CD4-positive, alpha-beta T cell (primary cell): ENCODE data around the gene SETBP1. TPM values are rescaled to one million over a fixed set of nuclear protein-coding genes. Genes with fewer than 3 reads are reported as not detected.

ENCODE experiments used
- ATAC-seq: fragments of 200-7000 bp; cut with Tn5 transposase; one replicate; pipeline ENCODE4 v1.10.0; 2022; ENCODE audit warnings: mild to moderate bottlenecking; ENCODE audit not compliant: poor library complexity
- CTCF ChIA-PET: fragments of 350-600 bp; sonication (Branson Sonifier 250); formaldehyde crosslinking; loops from one replicate; lab custom pipeline; 2021; ENCODE audit warnings: antibody characterized with exemption, inconsistent platforms; lab: Charles Lee
- POLR2A ChIA-PET: fragments of 350-600 bp; sonication (Branson Sonifier 250); formaldehyde crosslinking; loops from one replicate; lab custom pipeline; 2021; ENCODE audit warnings: antibody characterized with exemption, inconsistent platforms; lab: Charles Lee
- DNase-seq, 14 experiments: peaks; one replicate each; pipeline ENCODE4 v3.0.0-alpha.2; 2013 to 2020; ENCODE audit warnings: mixed read lengths in 2 of 14
- H3K27ac ChIP-seq, 2 donors: one replicate each; pipeline versions ENCODE4 v1.5.1 to v1.7.0; 2013; ENCODE audit warnings: low read length in 2 of 2, low read depth in 1 of 2, mild to moderate bottlenecking in 1 of 2
- H3K27me3 ChIP-seq, 2 experiments: 1 replicate in 1 of 2; 2 replicates in 1 of 2; pipeline versions ENCODE4 v1.6.1 to v1.7.0; 2013; ENCODE audit warnings: low read length in 2 of 2, control low read depth in 1 of 2, mild to moderate bottlenecking in 1 of 2, moderate library complexity in 1 of 2; ENCODE audit not compliant: insufficient read depth in 2 of 2, control insufficient read depth in 1 of 2
- H3K36me3 ChIP-seq: one replicate; pipeline ENCODE4 v1.6.1; 2013; ENCODE audit warnings: low read length, control low read depth; ENCODE audit not compliant: insufficient read depth
- H3K4me1 ChIP-seq: one replicate; pipeline ENCODE4 v1.6.1; 2013; ENCODE audit warnings: low read length, control low read depth; ENCODE audit not compliant: insufficient read depth
- H3K4me3 ChIP-seq: one replicate; pipeline ENCODE4 v1.5.1; 2013; ENCODE audit warnings: mild to moderate bottlenecking, low read length, moderate library complexity
- H3K9me3 ChIP-seq, 2 experiments: 1 replicate in 1 of 2; 2 replicates in 1 of 2; pipeline versions ENCODE4 v1.6.1 to v1.7.0; 2013; ENCODE audit warnings: low read length in 2 of 2, mild to moderate bottlenecking in 2 of 2, control low read depth in 1 of 2, moderate library complexity in 1 of 2; ENCODE audit not compliant: control insufficient read depth in 1 of 2, insufficient read depth in 1 of 2
- H3K27ac Mint-ChIP-seq: one replicate; pipeline ENCODE4 v1.8.0; 2020; ENCODE audit warnings: mixed read lengths
- H3K27me3 Mint-ChIP-seq: one replicate; pipeline ENCODE4 v1.8.0; 2021; ENCODE audit warnings: mixed read lengths
- H3K36me3 Mint-ChIP-seq: one replicate; pipeline ENCODE4 v1.8.0; 2021; ENCODE audit warnings: low read depth, mixed read lengths
- H3K4me1 Mint-ChIP-seq: one replicate; pipeline ENCODE4 v1.8.0; 2021; ENCODE audit warnings: low read depth, mixed read lengths
- H3K4me3 Mint-ChIP-seq: one replicate; pipeline ENCODE4 v1.8.0; 2020; ENCODE audit warnings: mild to moderate bottlenecking, mixed read lengths
- H3K9me3 Mint-ChIP-seq: one replicate; pipeline ENCODE4 v1.8.0; 2020; ENCODE audit warnings: mixed read lengths
- intact Hi-C, 2 experiments: fragments of 100-400 bp; cut with DNase I in 1 of 2; cut with micrococcal nuclease in 1 of 2; formaldehyde crosslinking; loops; one replicate each; pipeline versions ENCODE4 v1.15.1 to v1.9.0; 2023 to 2025; cut with DNase I, micrococcal nuclease
- total RNA-seq, 174 experiments: library from RNA in 2 of 174; stranded (reverse) in 2 of 174; gene quantifications; one replicate each; pipeline ENCODE4 v1.2.3 and lab custom pipeline; 2021 to 2026
- TF ChIP-seq, protein P1 (sequence below): fragments of 200-600 bp; IDR thresholded peaks from one replicate; pipeline ENCODE4 v1.8.0; 2022; ENCODE audit warnings: antibody characterized with exemption, mild to moderate bottlenecking

The SETBP1 gene
- total RNA-seq, 2 experiments from 2014 or later: 0.25 to 0.41 TPM

DNA sequence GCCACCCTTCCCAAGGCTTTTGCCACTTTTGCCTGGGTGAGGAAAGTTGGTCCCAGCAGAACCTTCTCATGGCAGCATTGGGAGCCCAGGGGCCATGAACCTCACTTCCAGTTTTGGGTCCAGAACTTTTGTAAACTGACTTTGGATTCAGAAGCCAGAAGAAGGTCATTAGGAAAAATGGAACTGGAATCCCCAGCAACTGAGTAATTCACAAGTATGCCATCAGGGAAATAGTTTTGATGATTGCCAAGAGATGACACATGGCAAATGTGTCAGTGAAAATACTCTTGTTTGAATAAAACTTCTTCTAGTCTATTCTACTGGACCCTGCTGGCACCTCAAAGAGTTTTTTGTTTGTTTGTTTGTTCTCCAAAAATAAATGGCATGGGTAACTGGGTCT is 203.7 kb downstream of the SETBP1 start:
- no peak overlapping the region for H3K27ac ChIP-seq
- intact Hi-C loops: no loop called here
- no peak for ATAC-seq
- H3K36me3 Mint-ChIP-seq: no peaks in the 10 kb centered on the region
- H3K4me3 Mint-ChIP-seq: no peak overlapping the region
- H3K4me1 ChIP-seq: no peaks in the 10 kb centered on the region
- no peaks in the 10 kb centered on the region for H3K9me3 Mint-ChIP-seq
- POLR2A ChIA-PET: no interaction called here
- TF ChIP-seq, protein P1, sequence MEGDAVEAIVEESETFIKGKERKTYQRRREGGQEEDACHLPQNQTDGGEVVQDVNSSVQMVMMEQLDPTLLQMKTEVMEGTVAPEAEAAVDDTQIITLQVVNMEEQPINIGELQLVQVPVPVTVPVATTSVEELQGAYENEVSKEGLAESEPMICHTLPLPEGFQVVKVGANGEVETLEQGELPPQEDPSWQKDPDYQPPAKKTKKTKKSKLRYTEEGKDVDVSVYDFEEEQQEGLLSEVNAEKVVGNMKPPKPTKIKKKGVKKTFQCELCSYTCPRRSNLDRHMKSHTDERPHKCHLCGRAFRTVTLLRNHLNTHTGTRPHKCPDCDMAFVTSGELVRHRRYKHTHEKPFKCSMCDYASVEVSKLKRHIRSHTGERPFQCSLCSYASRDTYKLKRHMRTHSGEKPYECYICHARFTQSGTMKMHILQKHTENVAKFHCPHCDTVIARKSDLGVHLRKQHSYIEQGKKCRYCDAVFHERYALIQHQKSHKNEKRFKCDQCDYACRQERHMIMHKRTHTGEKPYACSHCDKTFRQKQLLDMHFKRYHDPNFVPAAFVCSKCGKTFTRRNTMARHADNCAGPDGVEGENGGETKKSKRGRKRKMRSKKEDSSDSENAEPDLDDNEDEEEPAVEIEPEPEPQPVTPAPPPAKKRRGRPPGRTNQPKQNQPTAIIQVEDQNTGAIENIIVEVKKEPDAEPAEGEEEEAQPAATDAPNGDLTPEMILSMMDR: no peak
- H3K4me1 Mint-ChIP-seq: no peaks in the 10 kb centered on the region
- no peaks in the 10 kb centered on the region for H3K27me3 ChIP-seq
- no peaks in the 10 kb centered on the region for H3K27me3 Mint-ChIP-seq
- H3K4me3 ChIP-seq: no peak overlapping the region
- H3K27ac Mint-ChIP-seq: no peak overlapping the region
- no peaks in the 10 kb centered on the region for H3K9me3 ChIP-seq
- no peak for DNase-seq
- CTCF ChIA-PET: no interaction called here
- H3K36me3 ChIP-seq: no peaks in the 10 kb centered on the region

DNA sequence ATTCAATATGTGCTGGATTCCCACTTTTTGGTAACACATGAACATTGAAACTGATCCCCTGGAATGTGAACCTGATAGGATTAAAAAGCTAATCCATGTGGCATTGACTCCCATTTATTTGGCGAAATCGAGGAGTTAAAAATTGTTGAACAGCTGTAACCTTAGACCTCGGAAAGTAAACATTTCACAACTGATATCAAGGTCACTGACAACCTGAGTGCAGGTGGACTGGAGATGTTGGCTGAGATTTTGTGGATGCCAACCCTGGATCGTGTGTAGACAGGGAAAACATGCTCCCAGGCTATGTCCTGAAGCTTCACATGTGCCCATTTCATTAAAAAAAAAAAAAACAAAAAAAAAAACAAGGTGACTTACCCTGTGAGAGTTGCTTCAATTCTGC is 204.8 kb downstream of the SETBP1 start:
- Mint-ChIP-seq H3K27ac (no peak overlapping the region), H3K4me3 (no peak overlapping the region), H3K36me3 (no peaks in the 10 kb centered on the region), H3K4me1 (no peaks in the 10 kb centered on the region), H3K27me3 (no peaks in the 10 kb centered on the region), H3K9me3 (no peaks in the 10 kb centered on the region)
- ChIA-PET POLR2A (no interaction called here), CTCF (no interaction called here)
- H3K27ac ChIP-seq: no peak overlapping the region
- H3K36me3 ChIP-seq: no peaks in the 10 kb centered on the region
- intact Hi-C loops: no loop called here
- no peak for DNase-seq
- no peaks in the 10 kb centered on the region for H3K4me1 ChIP-seq
- TF ChIP-seq, protein P1: no peak
- no peak for ATAC-seq
- no peaks in the 10 kb centered on the region for H3K9me3 ChIP-seq
- H3K4me3 ChIP-seq: no peak overlapping the region
- H3K27me3 ChIP-seq: no peaks in the 10 kb centered on the region

DNA sequence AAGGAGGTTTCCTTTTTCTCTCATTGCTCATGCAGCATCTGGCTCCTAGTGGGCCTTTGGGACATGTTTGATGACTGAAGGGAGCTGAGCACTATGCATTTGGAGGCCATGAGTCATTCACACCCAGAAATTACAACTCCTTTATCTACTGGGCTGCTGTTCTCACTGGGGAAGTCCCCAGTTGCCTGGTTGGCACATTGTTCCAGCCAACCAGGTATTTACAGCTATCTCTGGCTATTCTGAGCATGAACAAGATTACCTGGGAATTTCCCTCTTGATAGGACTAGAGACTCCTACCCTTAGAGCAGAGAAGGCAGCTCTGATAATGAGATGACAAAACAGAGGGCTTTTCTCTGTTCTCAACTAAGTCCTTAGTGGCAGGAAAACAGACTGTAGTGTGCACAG is 206.5 kb downstream of the SETBP1 start:
- Histone ChIP-seq H3K27ac (no peak overlapping the region), H3K4me1 (no peaks in the 10 kb centered on the region), H3K4me3 (no peak overlapping the region), H3K9me3 (no peaks in the 10 kb centered on the region), H3K27me3 (no peaks in the 10 kb centered on the region), H3K36me3 (no peaks in the 10 kb centered on the region)
- intact Hi-C loops: no loop called here
- ChIA-PET POLR2A (no interaction called here), CTCF (no interaction called here)
- Mint-ChIP-seq H3K27ac (no peak overlapping the region), H3K36me3 (no peaks in the 10 kb centered on the region), H3K4me1 (no peaks in the 10 kb centered on the region), H3K27me3 (no peaks in the 10 kb centered on the region), H3K4me3 (no peak overlapping the region), H3K9me3 (no peaks in the 10 kb centered on the region)
- DNase-seq (peak in 3 of 14 experiments; percentile 18 to 34 (median 20)), ATAC-seq (no peak)
- TF ChIP-seq, protein P1: no peak
